GM19467 (cell line): Measurements from ENCODE around the gene ABCC5.
"Not testable (repeated sequence)": the region's sequence is repeated elsewhere in the genome, so short reads cannot be mapped to it uniquely, and the experiment has no call there.

Experiments
- ATAC-seq: cut with Tn5 transposase; IDR thresholded peaks from one replicate; pipeline ENCODE4 v1.9.1; 2021; ENCODE audit warnings: mild to moderate bottlenecking, moderate library complexity; ENCODE audit not compliant: unreplicated experiment

ABCC5 gene

DNA sequence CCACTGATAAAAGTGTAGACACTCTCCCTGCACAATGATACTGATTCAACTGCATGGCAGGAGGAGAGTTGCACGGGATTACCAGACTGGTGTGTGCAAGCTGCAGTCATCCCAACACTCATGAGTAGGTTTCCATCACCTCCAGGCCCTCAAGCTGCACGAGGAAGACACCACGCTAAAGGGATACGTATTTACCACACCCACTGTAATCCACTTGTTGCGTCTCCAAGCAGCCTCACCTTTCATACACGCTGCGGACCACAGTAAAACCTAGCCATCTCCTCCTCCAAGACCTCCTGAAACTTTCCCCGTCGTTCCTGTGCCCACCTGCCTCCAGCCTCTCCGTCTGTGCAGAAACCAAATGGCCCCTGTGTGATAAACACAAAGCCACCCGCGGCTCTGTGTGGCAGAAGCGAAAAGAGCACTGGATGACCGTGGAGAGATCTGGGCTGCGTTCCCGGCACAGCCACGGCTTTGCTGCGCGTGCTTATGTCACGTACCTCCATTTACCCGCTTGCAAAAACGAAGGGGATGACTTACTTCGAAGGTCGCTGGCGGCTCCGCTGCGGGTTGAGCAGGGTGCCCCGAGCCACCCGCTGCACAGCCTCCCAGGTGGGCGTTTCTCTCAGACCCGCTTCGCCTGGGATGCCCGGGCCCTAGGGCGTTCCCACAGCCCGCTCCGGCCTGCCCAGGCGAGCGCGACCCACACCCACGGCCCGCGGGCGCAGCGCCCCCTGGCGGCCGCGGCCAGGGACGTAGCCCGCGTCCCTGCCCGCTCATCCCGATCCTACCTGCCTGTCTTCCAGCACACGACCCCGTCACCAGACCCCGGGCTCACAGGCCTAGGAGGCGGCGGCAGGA lies 643 bp downstream of the ABCC5 start:
- ATAC-seq = peak; percentile 73

DNA sequence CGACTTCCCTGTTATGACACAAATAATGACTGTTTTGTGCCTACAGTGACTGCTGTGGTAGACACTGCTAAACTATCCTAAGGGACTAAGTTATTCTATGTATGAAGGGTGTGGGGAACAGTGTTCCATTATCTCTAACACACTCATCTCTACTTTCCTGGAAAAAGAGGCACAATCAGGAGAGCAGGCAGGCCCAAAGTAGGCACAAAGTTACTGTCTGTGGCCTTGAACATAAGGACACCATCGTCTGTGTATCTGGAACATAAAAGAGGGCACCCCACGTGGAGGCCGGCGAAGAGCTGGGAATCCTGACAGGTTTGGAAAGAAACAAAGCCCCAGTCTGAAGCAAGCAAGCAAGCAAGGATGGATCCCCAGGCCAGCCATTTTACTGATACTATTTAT lies 1.5 kb downstream of the ABCC5 start:
- no peak for ATAC-seq

DNA sequence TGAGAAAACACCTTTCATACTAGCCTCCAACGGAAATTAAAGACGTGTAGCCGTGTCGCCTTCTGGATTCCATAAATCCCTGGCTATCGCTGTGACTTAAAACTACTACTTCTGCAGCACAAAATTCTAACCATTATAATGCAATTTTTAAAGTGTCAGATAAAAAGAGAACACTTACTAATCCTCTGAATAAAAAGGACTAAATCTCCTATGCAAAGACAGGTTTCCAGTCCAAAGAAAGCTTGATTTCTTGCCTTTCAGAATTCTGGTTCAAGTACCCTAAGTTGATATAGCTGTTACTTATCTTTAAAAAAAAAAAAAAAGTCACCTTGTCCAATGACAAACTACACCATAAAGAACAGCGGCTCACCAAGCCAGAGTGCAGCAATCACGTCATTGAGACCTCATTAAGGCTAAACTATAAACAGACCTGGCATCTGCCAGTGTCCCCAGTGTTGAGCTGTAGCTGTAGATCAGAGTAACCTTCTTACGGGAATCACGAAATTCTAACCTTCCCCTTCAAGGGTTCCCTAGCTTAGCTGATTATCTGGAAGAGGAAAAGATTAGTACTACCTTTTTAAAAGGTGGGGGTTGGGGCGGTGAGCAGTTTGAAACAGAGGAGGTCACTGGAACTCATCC lies 2.2 kb downstream of the ABCC5 start:
- ATAC-seq = no peak

DNA sequence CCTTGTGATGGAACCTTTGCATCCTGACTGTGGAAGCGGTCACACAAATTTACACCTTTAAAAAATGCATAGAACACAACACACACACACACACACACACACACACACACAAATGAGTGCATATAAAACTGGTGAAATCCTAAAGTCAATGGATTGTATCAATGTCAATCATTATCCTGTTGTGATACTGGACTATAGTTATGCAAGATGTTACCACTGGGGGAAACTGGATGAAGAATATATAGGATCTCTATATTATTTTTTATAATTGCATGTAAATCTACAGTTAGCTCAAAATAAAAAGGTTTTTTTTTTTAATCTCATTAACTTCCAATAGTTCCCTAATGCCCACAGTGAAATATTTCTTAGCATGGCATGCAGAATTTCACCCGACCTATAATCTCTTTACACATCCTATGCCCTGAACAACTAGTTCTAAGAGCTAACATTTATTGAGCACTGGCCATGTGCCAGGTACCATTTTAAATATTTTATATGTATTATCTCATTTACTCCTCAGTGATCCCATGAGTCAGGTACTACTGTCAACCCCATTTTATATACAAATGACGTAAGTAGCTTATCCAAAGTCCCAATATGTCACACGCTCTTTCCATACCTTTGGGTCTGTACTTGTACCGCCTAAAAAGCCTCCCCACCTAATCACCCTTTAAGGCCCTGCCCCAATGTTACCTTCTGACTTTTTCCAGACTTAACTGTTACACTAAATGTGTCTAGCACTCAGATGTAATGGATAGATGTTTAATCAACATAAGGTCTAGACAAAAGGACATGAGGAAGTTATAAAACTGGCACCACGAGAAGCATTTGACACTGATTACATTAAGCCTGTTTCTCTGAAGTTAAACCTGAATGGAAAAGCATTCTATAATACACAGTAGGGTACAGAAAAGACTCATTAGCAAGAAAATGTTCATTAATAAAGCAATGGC lies 5.5 kb downstream of the ABCC5 start:
- ATAC-seq = no peak

DNA sequence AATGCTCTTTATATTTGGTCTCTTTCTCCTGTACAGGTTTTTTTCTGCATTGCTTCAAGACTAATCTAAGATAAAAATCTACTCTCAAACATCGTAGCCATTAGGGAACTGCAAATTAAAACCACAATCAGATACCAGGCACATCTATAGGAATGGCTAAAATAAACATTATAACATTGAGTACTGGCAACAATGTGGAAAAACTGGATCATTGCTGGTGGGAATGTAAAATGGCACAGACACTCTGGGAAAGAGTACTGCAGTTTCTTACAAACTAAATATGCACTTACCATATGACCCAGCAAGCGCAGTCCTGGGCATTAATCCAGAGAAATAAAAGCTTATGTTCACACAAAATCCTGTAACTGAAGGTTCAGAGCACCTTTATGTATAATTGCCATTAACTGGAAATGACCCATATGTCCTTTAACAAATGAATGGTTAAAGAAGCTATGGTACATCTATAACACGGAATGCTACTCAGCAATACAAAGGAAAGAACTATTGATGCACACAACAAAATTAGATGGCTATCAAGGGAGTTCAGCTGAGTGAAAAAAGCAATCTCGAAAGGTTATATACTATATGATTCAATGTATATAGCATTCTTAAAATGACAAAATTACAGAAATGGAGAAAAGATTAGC lies 6.3 kb downstream of the ABCC5 start:
- ATAC-seq = no peak

DNA sequence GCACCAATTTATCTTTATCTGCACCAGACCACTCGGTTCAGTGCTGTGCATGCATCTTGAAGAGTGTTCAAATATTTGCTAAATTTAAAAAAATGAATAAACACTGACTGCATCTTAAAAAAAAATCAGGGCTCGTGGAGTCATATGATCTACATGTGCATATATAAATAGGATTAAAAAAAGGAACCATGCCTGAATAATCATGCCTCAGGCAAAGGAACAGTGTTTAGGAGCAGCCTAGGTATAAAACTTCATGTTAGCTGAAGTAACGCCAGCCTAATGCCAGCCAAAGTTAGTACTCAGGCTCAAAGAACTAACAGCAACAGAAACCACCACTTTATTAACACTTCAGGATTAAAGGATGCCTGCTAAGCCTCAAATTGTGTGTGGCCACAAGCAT lies 9.5 kb downstream of the ABCC5 start:
- no peak for ATAC-seq

DNA sequence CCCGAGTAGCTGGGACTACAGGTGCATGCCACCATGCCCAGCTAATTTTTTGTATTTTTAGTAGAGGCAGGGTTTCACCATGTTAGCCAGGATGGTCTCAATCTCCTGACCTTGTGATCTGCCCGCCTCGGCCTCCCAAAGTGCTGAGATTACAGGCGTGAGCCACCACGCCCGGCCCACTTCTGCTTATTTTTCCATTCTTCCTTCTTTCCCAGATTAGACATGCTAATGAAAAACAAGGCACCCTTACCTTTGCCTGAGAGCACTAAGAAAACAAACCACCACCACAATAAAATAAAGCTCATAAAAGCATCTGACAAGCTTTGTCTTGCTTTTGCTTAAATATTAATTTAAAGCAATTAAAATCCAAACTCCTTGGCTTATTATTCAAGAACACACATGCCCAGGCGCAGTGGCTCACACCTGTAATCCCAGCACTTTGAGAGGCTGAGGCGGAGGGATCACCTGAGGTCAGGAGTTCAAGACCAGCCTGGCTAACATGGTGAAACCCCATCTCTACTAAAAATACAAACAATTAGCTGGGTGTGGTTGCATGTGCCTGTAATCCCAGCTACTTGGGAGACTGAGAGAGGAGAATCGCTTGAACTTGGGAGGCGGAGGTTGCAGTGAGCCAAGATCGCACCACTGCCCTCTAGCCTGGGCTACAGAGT lies 10.4 kb downstream of the ABCC5 start:
- ATAC-seq = not testable (repeated sequence)

DNA sequence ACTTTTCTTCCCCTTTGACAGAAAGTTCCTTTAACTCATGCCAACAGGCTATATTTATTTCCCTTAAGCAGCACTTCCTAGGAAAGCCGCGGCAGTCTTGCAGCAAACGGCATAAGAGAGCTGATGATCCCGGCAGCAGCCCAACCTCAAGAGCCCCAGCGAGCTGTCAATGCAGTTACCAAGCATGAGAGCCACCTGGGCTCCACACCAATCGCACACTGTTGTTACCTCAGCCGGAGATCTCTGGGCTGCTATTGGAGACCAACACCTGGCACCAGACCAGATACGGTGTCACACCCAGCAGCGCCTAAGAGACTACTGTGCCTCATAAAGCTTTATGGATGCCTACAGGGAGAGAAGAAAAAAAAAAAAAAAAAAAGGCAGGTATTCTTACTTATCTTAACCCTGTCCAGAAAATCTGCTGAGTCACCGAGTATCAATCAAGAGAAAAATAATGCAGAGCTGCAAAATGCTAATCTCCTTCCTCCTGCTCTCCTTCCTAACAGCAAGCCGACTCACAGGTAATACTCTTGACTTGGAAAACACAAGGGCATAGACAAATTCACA lies 11.7 kb downstream of the ABCC5 start:
- ATAC-seq = peak; percentile 72

DNA sequence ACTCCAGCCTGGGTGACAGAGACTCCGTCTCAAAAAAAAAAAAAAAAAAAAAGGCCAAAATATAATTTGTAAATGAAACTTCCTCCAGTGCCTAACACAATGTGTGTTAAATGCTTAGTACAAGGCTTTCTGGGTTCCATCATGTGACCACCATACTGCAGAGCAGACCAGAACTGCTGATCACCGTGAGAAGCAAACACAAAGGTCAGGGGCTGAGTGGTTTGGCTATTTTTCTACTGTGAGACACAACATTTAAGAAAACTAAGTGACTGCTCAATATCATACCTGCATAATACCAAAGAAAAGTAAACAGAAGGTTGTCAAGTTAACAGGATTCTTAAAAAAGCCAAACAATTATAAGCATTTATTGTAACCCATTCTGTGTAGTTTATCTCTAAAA lies 13.2 kb downstream of the ABCC5 start:
- no peak for ATAC-seq

DNA sequence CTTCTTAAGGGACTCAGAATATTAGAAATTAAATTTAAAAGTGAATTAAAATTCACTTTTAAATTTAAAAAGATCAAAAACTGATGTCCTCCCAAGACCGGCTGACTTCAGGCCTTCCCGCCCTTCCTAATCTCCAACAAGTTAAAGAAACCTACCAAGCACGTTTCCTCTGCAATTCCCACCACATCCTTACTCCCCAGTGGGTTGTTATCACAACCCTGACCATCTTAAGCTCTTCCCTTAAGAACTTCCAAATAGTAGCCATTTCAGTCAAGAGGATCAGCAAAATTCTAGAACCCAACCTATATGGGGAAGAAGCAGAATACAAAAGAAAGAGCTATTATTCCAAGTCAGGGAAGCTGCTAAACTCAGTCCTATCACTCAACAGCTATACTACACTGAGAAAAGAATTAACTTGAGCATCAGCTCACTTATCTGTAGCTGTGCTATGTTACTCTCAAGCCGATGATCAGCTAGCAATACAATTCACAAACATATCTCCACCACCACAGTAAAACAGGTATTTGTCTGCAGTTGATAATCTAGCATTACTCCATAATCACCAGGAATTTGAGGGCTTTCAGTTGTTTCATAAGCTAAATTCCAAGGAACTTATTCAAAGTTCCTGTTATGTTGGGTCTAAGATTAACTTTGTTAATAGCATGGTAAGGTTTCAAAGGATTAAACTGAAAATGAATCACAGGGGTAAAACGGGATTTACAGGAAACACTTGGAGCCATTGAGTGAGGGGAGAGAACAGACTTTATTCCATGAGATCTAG lies 14.3 kb downstream of the ABCC5 start:
- ATAC-seq = no peak

DNA sequence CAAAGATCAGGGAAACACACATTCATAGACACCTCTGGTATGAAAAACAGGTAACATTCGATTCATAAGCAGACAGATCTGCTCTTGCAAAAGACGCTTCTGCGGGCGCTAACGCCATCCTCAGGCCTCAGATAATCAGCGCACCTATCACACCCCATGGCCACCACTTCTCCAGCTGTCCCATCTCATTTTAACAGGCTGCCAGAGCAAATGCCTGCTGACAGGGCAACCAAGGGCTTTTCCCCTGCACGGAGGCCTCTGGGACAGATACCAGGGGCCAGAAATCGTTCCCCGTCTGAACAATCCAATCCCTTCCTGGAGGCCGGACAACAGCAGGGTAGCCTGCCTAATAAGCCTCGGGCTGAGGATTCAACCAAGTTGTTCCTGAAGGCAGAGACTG lies 15.2 kb downstream of the ABCC5 start:
- ATAC-seq = no peak

DNA sequence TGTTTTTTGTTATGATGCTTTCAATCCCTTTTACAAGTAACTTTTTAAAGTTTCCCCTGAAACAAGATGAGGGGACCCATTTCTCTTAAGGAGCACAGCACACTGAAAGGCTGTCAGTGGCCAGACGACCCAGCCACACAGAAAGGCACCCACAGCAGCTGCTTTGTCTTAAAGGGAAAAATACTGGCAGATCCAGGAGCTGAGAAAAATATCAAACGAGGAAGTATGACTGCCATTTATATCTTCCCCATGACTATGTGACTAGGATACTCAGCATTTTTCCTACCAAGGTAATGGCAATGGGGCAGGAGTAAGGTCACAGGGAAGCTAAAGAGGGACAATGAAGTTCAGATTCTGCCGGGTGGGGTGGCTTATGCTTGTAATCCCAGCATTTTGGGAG lies 15.9 kb downstream of the ABCC5 start:
- ATAC-seq = no peak

DNA sequence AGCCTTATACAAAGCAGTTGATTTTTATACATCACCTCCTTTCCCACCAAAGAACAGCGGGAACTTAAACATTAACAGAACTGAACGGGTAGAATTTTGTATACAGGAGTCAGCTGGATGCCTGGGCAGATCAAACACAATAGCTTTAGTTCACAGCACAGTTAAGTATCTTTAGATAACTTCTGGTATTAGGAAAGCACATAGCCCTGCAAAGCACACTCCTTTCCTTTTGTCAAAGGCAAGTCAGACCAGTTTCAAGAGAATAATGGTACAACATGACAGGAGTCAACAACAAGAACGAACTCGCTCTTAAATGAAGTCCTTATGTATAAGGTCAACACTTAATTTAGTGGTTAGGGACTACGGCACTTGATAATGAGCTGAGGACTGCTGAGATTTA lies 26.3 kb downstream of the ABCC5 start:
- no peak for ATAC-seq

DNA sequence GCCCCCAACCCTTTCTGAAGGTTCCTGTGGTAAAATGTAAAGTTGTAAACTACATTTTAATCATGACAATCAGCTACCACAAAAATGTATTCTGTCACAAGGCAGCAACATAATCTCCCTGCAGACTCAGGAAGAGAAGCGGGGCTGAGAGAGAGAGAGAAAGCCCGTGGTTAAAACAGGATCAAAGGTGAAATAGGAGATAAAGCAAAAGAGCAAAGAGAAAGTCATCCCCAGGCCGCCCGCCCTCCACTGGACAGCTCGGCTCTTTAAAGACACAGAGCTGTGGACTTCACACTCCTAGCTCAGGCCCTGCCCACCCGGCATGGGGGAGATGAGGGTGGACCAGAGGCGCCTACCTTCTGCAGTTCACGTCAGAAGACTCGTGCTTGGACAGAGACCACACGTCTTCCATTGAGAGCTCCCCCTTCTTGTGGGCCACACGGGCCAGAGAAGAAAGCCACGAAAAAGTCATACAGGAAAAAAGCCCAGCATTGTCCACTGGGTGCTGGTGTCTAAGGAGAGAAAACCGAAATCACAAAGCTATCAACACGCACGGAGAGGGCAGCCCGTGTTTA lies 29.4 kb downstream of the ABCC5 start:
- no peak for ATAC-seq

DNA sequence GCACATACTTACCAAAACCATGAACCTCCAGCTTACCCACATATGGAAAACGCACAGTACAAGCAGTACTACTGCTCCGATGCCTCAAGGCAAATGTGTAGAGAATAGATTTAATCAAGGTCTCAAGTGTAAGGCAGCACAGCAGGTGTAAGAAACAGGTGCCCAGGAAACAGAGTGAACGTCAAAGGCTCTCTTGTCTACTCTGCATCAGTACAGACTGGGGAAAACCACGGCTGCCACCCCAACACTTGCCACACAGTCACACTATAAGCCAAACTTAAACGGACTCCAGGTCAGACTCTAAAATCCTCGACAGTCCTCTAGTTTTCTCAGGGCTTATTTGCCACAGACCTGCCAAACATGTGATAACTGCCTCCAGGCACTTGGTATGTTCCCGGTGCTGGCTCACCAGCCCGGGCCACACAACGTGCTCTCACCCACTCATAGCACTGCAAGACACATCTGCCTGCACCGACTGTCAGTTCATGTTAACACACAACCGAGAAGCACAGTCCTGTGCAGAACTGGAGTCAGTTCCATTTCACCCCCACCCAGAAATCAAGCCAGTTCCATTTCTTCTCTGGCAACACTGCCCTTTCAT lies 30.6 kb downstream of the ABCC5 start:
- no peak for ATAC-seq

DNA sequence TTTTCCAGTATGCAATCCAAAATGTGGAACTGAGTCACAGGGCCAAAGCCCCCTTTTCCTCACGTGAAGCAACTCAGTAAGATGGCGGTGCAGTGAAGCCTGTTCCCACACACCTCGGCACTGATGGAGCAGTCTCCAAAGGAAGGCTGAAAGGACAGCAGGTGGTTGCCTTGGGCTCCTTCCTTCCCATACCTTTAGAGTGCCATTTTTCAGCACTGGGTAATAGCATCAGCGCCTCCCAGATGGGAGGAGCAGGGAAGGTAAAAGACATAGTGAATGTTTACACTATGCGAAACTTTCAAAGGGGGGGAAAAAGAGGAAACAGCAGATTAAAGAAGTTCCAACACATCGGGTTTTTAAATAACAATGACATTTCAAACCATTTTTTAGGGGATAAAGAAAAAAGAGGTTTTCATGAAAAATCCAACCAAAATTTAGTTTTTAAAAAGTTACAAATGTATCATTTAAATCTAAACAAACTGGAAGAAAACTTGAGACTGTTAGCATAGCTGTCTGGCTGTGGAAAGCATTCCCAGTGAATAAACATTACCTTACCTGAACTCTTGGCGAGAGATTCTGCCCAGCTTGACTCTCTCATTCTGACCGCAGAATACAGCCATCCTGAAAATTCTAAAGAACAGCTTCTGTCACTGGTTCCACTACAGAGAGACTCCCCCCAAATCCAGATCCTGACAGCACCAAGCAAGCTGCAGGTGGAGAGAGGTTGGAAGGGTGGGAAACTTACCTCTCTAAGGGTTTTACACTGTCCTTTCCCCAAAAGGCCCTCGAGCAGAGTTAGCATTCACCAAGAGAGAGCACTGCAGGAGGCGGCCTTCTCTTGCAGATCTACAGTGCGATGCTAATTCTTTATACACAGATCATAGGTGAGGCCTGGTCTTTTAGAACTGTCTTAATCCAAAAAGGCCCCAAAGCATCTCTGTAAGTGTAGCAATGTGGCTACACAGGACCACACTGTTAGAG lies 32.6 kb downstream of the ABCC5 start:
- ATAC-seq = no peak

DNA sequence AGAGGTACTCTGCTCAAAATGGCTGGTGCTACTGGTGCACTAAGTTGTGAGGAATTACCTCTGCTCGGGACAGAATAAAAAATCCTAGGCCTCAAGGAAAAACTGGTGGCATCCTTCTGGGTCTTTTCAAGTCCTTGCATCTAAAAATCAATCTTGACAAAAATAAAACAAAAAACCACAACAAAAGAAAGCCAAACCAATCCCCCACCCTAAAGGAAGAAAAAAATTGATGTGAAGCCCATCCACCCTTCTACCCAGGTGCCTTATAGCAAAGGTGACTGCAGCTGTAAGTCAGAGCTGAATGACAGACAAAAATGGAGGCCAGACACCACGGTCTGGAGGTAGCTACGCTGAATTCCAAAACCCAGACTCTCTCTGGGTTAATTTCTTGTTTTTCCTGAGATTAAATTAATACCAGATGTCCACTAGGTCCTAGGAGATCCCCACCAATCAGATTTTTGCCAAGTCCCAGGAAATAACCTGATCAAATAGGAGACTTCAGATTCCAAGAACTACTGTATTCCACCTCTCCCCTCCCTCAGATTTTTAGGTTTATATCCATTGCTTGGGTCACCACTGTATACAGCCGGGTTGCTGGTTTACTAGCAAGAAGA lies 33.5 kb downstream of the ABCC5 start:
- no peak for ATAC-seq
